ENCODE data around the gene NF1. TPM values are rescaled to one million over a fixed set of nuclear protein-coding genes. Genes with fewer than 3 reads are reported as not detected.
"Not testable (repeated sequence)": the region's sequence is repeated elsewhere in the genome, so short reads cannot be mapped to it uniquely, and the experiment has no call there.

NF1 gene
- total and polyA plus RNA-seq, 8 donors = 45.0 to 57.7 (median 52.0) TPM

DNA sequence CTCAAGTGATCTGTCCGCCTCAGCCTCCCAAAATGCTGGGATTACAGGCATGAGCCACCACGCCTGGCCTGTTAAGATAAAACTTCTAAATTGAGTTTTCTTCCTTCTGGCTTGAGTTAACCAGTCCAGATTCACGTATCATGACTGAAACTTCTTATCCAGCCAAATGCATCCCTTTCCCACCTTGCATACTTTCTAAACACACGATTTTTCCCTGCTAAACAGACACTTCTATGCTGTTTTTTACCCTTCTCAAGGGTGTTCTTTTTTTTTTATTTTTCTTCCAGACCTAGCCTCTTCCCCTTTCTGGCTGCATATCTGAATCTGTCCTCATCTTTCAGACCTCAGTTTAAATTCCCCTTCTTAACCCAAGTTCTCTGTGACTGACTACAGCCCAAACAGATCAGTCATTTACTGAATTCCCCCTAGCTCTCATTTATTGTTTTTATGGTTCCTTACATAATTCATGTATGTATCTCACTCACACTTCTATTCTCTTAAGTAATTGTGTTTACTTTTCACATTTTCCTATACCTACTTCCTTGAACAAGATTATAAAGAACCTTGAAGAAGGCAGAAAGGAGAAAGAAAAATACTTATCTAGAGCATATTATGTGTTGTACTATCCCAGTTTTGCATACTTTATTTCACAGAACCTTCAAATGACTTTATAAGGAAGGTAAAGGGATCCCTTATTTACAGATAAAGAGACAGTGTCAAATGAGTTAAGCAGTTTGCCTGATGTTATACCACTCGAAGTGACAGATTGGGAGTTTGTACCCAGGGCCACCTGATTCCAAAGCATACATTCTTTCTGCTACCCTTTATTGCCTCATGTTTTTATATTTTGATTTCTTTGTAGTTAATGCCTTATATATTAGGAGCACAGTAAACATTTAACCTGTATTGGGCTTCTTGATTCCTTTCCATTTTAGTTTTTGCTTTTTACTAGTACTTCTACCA lies 213.9 kb downstream of the NF1 start:
- ATAC-seq (peak; percentile 47), DNase-seq (no peak)
- intact Hi-C loops (cut with DNase I) = no loop called here
- TF ChIP-seq, protein P1, sequence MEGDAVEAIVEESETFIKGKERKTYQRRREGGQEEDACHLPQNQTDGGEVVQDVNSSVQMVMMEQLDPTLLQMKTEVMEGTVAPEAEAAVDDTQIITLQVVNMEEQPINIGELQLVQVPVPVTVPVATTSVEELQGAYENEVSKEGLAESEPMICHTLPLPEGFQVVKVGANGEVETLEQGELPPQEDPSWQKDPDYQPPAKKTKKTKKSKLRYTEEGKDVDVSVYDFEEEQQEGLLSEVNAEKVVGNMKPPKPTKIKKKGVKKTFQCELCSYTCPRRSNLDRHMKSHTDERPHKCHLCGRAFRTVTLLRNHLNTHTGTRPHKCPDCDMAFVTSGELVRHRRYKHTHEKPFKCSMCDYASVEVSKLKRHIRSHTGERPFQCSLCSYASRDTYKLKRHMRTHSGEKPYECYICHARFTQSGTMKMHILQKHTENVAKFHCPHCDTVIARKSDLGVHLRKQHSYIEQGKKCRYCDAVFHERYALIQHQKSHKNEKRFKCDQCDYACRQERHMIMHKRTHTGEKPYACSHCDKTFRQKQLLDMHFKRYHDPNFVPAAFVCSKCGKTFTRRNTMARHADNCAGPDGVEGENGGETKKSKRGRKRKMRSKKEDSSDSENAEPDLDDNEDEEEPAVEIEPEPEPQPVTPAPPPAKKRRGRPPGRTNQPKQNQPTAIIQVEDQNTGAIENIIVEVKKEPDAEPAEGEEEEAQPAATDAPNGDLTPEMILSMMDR (IDR thresholded peaks at IDR 0.05) = no peak
- peak overlapping the region; percentile 51 to 95 for H3K27ac ChIP-seq
- peak overlapping the region in 1 of 2 donors; percentile 44 for H3K4me3 ChIP-seq
- peaks cover 0 to 30% of the 10 kb centered on the region in 2 donors for H3K36me3 ChIP-seq
- H3K4me1 ChIP-seq = peaks cover 0 to 27% of the 10 kb centered on the region in 2 donors
- H3K27me3 ChIP-seq = no peaks in the 10 kb centered on the region
- H3K9me3 ChIP-seq = no peaks in the 10 kb centered on the region

DNA sequence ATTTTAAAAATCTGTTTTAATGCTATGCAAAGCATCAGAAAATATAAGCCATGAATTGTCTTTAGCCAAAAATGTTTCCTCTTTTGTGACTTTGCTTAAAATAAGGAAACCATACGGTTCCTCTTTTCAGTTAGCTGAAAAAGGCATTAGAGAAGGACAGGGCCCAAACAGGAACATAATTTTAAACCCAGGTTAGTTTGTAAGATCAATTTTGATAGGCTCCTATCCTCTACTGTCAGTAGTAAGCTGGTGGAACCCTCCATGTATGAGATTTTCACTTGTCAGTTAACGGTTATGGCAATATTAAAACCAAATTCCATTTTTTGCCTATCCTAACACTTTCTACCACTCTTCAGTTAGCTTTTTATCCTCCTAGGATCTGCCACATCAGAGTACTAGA lies 214.8 kb downstream of the NF1 start:
- H3K4me3 ChIP-seq = peak overlapping the region in 1 of 2 donors; percentile 44
- no peak for DNase-seq

DNA sequence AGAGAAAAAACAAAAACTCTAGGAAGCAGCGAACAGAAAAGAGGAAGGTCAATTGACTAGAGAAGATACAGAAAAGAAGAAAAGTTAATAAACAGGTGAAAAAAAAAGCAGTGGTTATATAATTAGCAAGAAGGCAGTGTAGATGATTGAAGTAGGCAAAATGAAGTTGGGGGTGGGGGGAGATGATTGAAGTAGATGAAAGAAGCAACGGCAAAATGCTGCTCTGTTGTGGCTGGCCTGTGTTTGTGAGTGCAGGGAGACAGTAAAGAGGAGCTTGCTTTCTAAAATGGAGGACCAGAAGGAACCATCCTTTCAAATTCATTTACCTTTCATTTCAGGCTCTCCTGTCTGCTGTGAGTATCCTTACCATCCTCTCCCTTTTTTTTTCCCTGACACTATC lies 215.5 kb downstream of the NF1 start:
- peak overlapping the region in 1 of 2 donors; percentile 44 for H3K4me3 ChIP-seq
- peaks cover 0 to 33% of the 10 kb centered on the region in 2 donors for H3K4me1 ChIP-seq
- H3K27ac ChIP-seq = peak overlapping the region; percentile 51 to 95
- DNase-seq = no peak
- H3K27me3 ChIP-seq = no peaks in the 10 kb centered on the region
- TF ChIP-seq, protein P1 (IDR thresholded peaks at IDR 0.05) = no peak
- no peaks in the 10 kb centered on the region for H3K9me3 ChIP-seq
- intact Hi-C loops (cut with DNase I) = no loop called here
- peaks cover 0 to 18% of the 10 kb centered on the region in 2 donors for H3K36me3 ChIP-seq
- ATAC-seq = no peak

More for the DNA sequence above, 214.8 kb downstream of the NF1 start:
- Histone ChIP-seq H3K27me3 (no peaks in the 10 kb centered on the region), H3K27ac (peak overlapping the region; percentile 51 to 95), H3K9me3 (no peaks in the 10 kb centered on the region), H3K4me1 (peaks cover 0 to 27% of the 10 kb centered on the region in 2 donors), H3K36me3 (peaks cover 0 to 25% of the 10 kb centered on the region in 2 donors)
- intact Hi-C loops (cut with DNase I) = no loop called here
- TF ChIP-seq, protein P1 (IDR thresholded peaks at IDR 0.05) = no peak
- peak; percentile 35 for ATAC-seq

DNA sequence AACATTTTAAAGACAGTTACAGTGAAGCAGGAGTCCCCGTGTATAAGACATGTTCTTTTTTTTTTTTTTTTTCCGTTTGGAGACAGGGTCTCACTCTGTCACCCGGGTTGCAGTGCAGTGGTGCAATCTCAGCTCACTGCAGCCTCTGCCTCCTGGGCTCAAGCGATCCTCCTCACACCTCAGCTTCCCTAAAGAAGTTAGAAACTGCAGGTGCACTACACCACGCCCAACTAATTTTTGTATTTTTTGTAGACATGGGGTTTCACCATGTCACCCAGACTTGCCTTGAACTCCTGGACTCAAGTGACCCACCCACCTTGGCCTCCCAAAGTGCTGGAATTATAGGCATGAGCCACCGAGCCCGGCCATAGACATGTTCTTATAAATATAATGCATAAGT lies 216.1 kb downstream of the NF1 start:
- ATAC-seq (no peak), DNase-seq (no peak)
- no peaks in the 10 kb centered on the region for H3K9me3 ChIP-seq
- H3K4me3 ChIP-seq = peak overlapping the region in 1 of 2 donors; percentile 44
- H3K4me1 ChIP-seq = peaks cover 0 to 39% of the 10 kb centered on the region in 2 donors
- peak overlapping the region; percentile 51 to 95 for H3K27ac ChIP-seq
- peaks cover 0 to 12% of the 10 kb centered on the region in 2 donors for H3K36me3 ChIP-seq
- TF ChIP-seq, protein P1 (IDR thresholded peaks at IDR 0.05) = no peak
- H3K27me3 ChIP-seq = no peaks in the 10 kb centered on the region
- intact Hi-C loops (cut with DNase I) = no loop called here

DNA sequence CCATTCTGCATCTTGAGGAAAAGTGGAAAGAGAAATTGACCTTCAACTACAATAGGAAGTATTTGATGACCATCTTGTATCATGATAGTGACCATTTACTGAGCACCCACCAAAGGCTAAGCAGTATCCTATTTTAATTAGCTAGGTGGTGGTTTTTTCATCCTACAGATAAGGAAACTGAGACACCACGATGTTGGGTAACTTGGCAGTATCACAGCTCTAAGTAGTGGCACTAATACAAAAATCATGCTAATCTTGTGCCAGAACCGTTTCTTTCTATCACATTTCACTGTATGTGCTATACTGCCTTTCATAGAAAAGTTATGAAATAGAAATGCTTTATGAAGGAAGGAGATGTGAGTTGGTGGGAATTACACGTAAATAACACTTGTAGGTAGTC lies 216.7 kb downstream of the NF1 start:
- Histone ChIP-seq H3K4me3 (peak overlapping the region in 1 of 2 donors; percentile 44), H3K27ac (peak overlapping the region; percentile 51 to 95), H3K27me3 (no peaks in the 10 kb centered on the region), H3K9me3 (no peaks in the 10 kb centered on the region), H3K4me1 (peaks cover 0 to 42% of the 10 kb centered on the region in 2 donors), H3K36me3 (peaks cover 0 to 6% of the 10 kb centered on the region in 2 donors)
- intact Hi-C loops (cut with DNase I) = no loop called here
- DNase-seq (no peak), ATAC-seq (no peak)
- TF ChIP-seq, protein P1 (IDR thresholded peaks at IDR 0.05) = no peak

DNA sequence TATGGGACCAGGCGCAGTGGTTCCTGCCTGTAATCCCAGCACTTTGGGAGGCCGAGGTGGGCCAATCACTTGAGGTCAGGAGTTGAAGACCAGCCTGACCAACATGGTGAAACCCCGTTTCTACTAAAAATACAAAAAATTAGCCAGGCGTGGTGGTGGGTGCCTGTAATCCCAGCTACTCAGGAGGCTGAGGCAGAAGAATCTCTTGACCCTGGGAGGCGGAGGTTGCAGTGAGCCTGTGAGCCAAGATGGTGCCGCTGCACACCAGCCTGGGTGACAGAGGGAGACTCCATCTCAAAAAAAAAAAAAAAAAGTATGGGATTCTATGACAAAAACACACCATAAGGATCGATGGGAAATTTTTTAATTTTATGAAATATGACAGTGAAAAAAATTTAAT lies 217.4 kb downstream of the NF1 start:
- DNase-seq = peak in 1 of 4 donors; percentile 80
- H3K27ac ChIP-seq = peak overlapping the region; percentile 60 to 95
- H3K9me3 ChIP-seq; ATAC-seq; H3K36me3 ChIP-seq; H3K27me3 ChIP-seq; intact Hi-C loops (cut with DNase I): not testable (repeated sequence)
- peak overlapping the region; percentile 8 to 44 for H3K4me3 ChIP-seq
- H3K4me1 ChIP-seq = peaks cover 0 to 44% of the 10 kb centered on the region in 2 donors
